NCI-H774 (cell line): ENCODE measurements around the gene SLIT2.

Experiments used
- DNase-seq: peaks from one replicate; lab custom pipeline; 2025; lab: John Stamatoyannopoulos, UW

The SLIT2 gene

DNA sequence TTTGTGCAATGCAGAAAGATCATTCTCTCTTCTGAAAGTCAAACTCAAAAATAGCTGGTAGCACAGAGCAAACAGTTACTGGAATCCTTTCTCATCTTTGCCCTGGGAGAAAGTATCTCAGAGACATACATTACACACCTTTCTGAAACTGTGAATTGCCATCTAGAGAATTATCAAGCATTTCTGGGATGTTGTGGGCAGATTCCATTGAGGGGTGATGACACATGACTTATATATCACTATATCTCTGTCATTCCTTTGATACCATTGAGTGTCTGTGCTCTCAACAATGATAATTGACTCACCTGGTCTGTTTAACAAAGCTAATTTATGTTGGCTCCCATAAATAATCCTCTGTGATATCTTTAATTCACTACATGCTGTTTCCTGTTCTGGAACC lies 13.0 kb downstream of the SLIT2 start:
- DNase-seq = no peak

- DNase-seq = no peak
Observed at GRCh38 chr4:20265726-20266125, 14.0 kb downstream of the SLIT2 start.

- no peak for DNase-seq
Observed at GRCh38 chr4:20266215-20267082, 14.7 kb downstream of the SLIT2 start.

- no peak for DNase-seq
Observed at GRCh38 chr4:20268028-20268427, 16.3 kb downstream of the SLIT2 start.

GRCh38 chr4:20269320-20269719 lies 17.6 kb downstream of the SLIT2 start:
- DNase-seq = no peak

- DNase-seq = no peak
Observed at GRCh38 chr4:20271950-20272349, 20.2 kb downstream of the SLIT2 start.

DNA sequence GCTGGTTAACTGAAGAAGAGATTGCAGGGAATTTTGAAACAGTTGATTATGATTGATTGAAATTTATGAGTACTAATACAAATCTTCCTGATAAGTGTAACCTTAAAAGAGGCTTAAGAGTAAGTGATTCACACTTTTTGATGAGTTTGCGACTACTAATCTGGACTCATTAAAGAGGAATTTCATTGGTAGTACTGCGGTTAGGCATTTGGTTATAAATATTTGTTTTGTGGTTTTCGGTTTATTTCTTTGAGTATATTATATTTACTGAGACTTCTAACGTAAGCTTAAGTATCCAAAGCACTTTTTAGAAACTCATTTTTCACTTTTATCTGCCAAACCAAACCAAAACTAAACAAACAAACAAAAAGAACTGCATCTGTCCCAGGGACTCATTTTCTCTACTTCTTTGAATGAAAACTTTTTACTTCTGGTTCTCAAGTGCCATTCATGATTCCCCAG lies 20.7 kb downstream of the SLIT2 start:
- no peak for DNase-seq

DNA sequence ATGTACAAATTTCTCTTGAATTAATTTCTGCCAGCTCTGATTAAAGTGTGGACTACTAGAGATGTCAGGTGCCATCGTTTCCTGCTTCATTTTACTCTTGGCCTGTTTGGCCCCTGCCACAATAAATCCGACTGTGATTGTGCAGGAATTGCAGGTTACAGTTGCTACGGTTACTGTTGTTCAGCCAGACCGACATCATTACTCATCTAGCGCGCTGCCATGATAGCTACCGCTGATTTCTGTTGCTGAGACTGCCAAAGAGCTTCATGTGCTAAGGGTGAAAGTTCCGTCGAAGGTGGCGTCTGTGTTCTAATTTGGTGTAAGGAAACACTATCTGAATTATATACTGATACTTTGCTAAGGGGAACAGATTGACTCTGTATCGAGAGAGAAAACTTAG lies 22.1 kb downstream of the SLIT2 start:
- DNase-seq = no peak

DNA sequence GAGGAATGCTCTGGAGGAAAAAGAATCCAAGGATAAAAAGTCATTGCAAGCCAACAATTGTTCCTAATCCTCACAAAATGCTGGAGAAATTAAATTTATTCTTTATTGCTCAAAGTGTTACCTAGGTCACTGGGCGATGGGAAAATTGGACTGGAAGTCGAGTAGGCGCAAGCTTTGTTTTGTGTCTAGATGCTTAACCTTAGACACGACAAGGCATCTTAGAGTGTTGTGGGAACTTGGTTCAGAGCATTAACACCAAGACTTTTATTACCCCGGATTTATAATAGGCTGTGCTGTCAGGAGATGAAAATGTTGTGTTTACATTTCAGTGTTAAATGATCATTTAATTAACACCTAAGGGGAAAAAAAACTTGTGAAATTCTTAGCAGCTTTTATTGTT lies 25.1 kb downstream of the SLIT2 start:
- no peak for DNase-seq

- no peak for DNase-seq
Observed at GRCh38 chr4:20278195-20278594, 26.5 kb downstream of the SLIT2 start.

DNA sequence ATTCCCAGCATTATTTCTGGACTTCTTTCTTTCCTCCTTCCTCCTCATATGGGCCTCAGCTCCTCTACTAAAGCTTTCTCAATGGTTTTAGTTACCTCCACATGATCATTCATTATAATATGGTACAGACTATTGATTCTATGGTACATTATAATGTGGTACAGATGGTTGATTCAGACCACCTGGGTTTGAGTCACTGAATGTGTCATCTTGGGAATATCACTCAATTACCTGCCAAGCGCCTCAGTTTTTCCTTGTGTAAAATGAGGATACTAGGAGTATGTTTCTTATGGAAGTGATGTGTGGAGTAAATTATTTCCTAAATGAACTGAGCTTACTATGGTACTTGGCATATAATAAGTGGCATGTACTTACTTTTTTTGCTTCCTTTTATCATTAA lies 27.7 kb downstream of the SLIT2 start:
- no peak for DNase-seq

- no peak for DNase-seq
Observed at GRCh38 chr4:20281453-20281852, 29.7 kb downstream of the SLIT2 start.

DNA sequence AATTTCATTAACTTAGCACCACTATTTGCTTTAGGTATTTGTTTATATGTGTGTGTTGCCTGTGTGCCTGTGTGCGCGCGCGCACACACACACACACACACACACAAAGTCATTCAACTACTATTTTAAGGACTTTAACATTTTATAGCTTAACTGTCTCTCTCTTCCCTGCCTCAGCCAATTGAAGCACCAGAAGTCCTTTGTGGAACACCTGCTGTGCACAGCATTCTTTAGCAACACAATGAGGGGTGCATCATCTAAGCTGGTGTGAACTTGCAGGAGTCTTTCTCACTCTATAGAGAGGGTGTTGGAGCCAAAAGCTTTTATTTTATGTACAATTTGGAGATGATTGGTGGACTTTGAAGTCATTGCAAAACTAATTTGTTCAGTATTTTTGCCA lies 31.3 kb downstream of the SLIT2 start:
- DNase-seq = no peak

DNA sequence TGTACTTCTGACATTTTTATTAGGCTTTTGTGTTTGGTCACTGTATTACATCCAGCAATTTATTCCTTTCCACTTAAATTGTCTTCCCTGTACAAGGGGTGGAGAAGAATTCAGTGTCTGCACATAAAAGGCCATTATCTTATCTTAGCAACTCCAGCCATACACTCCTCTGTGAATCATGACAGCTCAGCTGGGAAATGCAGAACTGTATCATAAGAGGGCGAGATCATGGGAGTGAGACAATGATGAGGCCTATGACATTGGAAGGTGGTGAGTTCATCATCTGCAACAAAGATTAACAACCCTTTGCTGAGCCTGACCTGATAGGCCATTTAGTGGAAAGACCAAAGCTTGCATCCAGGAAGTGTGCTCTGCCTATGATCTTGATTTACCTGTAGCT lies 33.3 kb downstream of the SLIT2 start:
- DNase-seq = no peak

DNA sequence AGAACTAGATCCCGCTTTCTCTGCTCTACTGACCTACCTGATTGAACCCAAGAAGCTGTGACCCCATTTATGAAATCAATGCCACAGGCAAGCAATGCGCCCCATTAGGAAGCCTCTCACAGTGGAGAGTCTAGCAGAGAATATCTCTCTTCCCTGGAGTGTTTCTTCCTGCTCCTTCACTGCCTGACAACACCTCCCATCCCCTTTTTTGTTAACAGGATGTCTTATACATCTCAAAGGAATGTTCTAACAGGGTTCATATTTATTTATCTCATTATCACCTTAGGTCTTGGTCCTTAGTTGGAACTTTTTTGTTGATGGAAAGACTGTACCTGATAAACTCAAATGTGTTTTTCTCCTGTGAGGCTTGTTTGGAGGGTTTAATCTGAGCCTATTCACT lies 35.5 kb downstream of the SLIT2 start:
- DNase-seq = no peak

- no peak for DNase-seq
Observed at GRCh38 chr4:20288047-20288650, 36.4 kb downstream of the SLIT2 start.

DNA sequence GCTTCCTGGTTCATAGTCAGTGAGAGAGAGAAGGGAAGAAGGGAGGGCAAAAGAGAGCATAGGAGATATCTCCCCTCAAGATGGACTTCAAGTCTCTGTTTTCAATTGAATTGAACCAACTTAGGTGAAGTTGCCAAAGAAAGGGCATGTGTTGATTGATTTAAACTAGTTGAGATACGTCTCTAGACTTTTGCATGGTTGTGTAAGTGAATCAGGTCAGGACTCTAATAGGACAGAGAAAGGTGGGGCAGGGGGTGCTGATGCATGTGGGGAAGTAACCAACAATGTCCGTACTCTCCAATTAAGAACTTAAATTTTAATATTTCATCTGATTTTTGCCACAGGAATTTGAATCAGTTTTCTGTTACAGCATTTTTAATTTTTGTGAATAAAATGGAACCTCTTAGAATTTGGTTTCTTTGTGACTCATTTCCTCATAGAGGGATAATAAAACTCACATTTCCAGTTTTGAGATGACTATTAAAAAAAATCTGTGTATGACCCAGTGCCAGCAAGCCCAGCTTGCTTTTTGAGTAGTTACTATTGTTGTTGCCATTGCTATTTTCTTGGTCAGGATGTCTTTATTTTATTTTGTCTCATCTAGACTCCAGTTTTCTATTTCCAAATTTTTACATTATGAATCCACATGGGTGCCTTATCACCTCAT lies 37.3 kb downstream of the SLIT2 start:
- no peak for DNase-seq

DNA sequence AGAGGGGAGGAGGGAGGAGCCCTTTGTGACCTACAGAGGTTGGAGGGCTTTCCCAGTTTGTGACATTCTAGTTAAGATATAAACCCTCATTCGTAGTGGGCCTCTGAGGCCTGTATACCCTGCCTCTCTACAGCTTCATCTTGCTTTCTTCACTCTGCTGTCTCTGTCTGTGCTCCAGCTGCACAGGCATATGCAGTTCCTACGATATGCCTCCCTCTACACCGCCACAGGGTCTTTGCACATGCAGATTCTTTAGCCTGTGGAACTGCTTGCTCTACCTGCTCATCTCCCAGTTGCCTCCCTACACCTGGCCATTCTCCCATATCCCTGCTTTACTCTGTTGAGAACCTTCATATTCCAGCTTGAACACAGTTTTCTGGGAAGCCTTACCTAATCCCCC lies 38.1 kb downstream of the SLIT2 start:
- DNase-seq = no peak

DNA sequence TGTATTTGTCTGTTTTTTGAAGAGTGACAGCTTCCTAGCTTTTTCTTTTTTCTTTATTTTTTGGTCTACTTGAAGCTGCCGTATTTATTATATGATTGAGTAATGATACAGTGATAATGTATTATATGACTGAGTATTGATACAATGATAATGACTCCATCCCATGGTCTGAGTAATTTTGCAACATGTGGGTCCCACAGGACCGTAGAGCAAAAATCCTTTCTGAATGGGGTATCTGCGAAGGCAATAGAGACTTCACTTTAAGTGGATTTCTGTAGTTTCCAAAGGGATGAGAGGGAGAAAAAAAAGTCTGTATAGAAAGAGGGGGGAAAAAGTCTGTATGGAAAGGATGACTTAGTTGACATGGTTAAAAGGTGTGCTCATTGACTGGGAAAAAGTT lies 41.0 kb downstream of the SLIT2 start:
- no peak for DNase-seq

GRCh38 chr4:20297261-20297660 lies 45.6 kb downstream of the SLIT2 start:
- no peak for DNase-seq

- no peak for DNase-seq
Observed at GRCh38 chr4:20297783-20298182, 46.1 kb downstream of the SLIT2 start.

DNA sequence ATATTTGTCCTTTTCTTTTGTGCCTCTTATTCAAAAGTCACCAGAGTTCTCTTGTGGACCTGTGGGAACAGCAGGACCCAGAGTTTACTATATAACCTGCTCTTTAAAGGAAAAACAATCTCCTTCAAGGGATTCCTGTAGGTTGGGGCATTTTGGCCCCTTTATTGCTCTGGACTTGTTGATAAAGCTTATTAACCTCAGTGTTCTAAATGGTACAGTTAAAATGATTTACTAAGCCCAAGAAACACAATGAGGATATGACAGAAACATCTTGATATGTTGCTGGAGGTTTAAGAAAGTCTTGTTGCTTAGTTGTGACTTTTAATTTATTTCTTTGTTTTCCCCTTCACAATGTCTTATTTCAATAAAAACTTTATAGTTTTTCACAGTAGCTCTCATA lies 46.8 kb downstream of the SLIT2 start:
- DNase-seq = no peak

DNA sequence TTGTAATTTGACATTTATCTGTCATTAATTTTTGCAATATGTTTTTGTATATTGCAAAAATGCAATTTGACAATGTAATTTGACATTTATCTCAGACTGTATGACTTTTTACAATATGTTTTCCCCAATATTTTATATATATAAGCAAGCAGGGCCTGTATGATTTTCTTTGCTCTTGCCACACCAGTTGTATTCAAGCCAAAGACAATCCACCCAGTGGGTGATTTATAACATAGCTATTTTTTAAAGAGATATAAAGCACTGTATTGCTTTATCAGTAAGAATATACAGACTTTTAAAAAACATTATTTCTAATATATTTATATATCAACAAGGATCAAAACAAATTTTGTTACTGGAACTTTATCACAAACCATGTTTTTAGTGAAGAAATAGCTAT lies 47.3 kb downstream of the SLIT2 start:
- DNase-seq = no peak
